ENCODE data around the gene NID1.
"Not testable (repeated sequence)": the region's sequence is repeated elsewhere in the genome, so short reads cannot be mapped to it uniquely, and the experiment has no call there.

NID1 gene

GRCh38 chr1:235931171-235931738 is 133.6 kb downstream of the NID1 start:
- no peak for DNase-seq

- no peak for DNase-seq
Measured at GRCh38 chr1:235930543-235930942, 134.3 kb downstream of the NID1 start.

- DNase-seq = no peak
Measured at GRCh38 chr1:235929216-235929615, 135.7 kb downstream of the NID1 start.

GRCh38 chr1:235928197-235928596 is 136.7 kb downstream of the NID1 start:
- no peak for DNase-seq

- not testable (repeated sequence) for DNase-seq
Measured at GRCh38 chr1:235927551-235927950, 137.3 kb downstream of the NID1 start.

Data from CD4-positive, alpha-beta T cell treated with Interleukin-6 for 4 hours (primary cell).